ENCODE data around the gene MTRF1.

The MTRF1 gene

GRCh38 chr13:41224113-41225110 is 39.0 kb downstream of the MTRF1 start:
- DNase-seq (ENCODE audit: low read depth, low spot score): no peak

GRCh38 chr13:41222259-41222852 is 41.0 kb downstream of the MTRF1 start:
- DNase-seq (ENCODE audit: low read depth, low spot score): no peak

GRCh38 chr13:41220401-41220800 is 43.0 kb downstream of the MTRF1 start:
- DNase-seq (ENCODE audit: low read depth, low spot score): no peak

GRCh38 chr13:41216160-41216559 is 47.2 kb downstream of the MTRF1 start:
- no peak for DNase-seq (ENCODE audit: low read depth, low spot score)

GRCh38 chr13:41213919-41214318 is 49.5 kb downstream of the MTRF1 start:
- DNase-seq (ENCODE audit: low read depth, low spot score): no peak

- no peak for DNase-seq (ENCODE audit: low read depth, low spot score)
These were observed 50.1 kb downstream of the MTRF1 start for GRCh38 chr13:41213316-41213715.

- no peak for DNase-seq (ENCODE audit: low read depth, low spot score)
These were observed 50.5 kb downstream of the MTRF1 start for GRCh38 chr13:41212881-41213280.

GRCh38 chr13:41211062-41211461 is 52.3 kb downstream of the MTRF1 start:
- no peak for DNase-seq (ENCODE audit: low read depth, low spot score)

- DNase-seq (ENCODE audit: low read depth, low spot score): no peak
These were observed 56.9 kb downstream of the MTRF1 start for GRCh38 chr13:41206467-41206866.

GRCh38 chr13:41203810-41204209 is 59.6 kb downstream of the MTRF1 start:
- no peak for DNase-seq (ENCODE audit: low read depth, low spot score)

- DNase-seq (ENCODE audit: low read depth, low spot score): no peak
These were observed 63.2 kb downstream of the MTRF1 start for GRCh38 chr13:41200126-41200525.

- no peak for DNase-seq (ENCODE audit: low read depth, low spot score)
These were observed 63.9 kb downstream of the MTRF1 start for GRCh38 chr13:41199526-41199925.

GRCh38 chr13:41199079-41199478 is 64.3 kb downstream of the MTRF1 start:
- no peak for DNase-seq (ENCODE audit: low read depth, low spot score)

GRCh38 chr13:41196620-41197019 is 66.8 kb downstream of the MTRF1 start:
- no peak for DNase-seq (ENCODE audit: low read depth, low spot score)

GRCh38 chr13:41196011-41196410 is 67.4 kb downstream of the MTRF1 start:
- DNase-seq (ENCODE audit: low read depth, low spot score): no peak

- DNase-seq (ENCODE audit: low read depth, low spot score): peak; percentile 92
These were observed 69.2 kb downstream of the MTRF1 start, which contains the start of gene KBTBD7 for GRCh38 chr13:41193919-41194824. TSS of gene KBTBD7 (minus strand) at chr13:41194569. CDS start at chr13:41194257, 312 bp downstream.

GRCh38 chr13:41193469-41193868 is 69.9 kb downstream of the MTRF1 start:
- DNase-seq (ENCODE audit: low read depth, low spot score): no peak

GRCh38 chr13:41188584-41188983 is 74.8 kb downstream of the MTRF1 start:
- DNase-seq (ENCODE audit: low read depth, low spot score): no peak

- DNase-seq (ENCODE audit: low read depth, low spot score): no peak
These were observed 76.9 kb downstream of the MTRF1 start for GRCh38 chr13:41186481-41186880.

- DNase-seq (ENCODE audit: low read depth, low spot score): no peak
These were observed 81.1 kb downstream of the MTRF1 start for GRCh38 chr13:41182231-41182630.

GRCh38 chr13:41179593-41180250 is 83.7 kb downstream of the MTRF1 start:
- no peak for DNase-seq (ENCODE audit: low read depth, low spot score)
